Posterior cingulate gyrus (tissue), 11 donors: ENCODE results near the gene NLN.
"Not testable (repeated sequence)": the region's sequence is repeated elsewhere in the genome, so short reads cannot be mapped to it uniquely, and the experiment has no call there.

ENCODE experiments used
- DNase-seq, 10 donors: peaks; one replicate each; pipeline versions ENCODE4 v3.0.0 to v3.0.0-alpha.2; 2020 to 2021; ENCODE audit warnings: mixed read lengths in 3 of 10
- intact Hi-C: fragments of 100-400 bp; cut with DNase I; formaldehyde crosslinking; loops from one replicate; pipeline ENCODE4 v1.15.1; 2023

The NLN gene

DNA sequence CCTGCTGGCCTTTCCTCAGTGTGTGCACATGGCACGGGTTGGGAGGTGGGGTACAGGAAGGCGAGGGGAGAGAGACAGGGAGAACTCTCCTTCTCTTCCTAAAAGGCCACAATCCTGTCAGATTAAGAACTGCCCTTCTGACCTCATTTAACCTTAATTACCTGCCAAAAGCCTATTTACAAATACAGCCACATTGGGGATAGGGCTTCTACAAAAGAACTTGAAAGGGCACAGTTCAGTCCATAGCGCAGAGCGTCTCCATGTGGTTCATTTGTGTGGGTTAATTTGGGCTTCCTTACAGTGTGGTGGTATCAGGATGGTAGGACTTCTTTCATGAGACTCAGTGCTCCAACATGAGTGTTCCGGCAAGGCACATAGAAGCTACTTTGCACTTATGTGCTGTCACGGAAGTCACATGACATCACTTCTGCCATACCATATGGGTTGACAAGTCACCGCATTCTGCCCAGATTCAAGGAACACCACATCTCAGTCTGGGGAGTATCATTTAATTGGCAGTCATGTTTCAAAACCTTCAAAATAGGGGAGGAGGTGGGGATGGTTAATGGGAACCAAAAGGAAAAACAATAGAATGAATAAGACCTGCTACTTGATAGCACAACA, 46.8 kb downstream of the NLN start:
- no peak for DNase-seq
- intact Hi-C loops = loop anchor here (10.0 kb wide), 1 partner anchor 376 kb away; the partner anchor contains the start of gene SREK1

DNA sequence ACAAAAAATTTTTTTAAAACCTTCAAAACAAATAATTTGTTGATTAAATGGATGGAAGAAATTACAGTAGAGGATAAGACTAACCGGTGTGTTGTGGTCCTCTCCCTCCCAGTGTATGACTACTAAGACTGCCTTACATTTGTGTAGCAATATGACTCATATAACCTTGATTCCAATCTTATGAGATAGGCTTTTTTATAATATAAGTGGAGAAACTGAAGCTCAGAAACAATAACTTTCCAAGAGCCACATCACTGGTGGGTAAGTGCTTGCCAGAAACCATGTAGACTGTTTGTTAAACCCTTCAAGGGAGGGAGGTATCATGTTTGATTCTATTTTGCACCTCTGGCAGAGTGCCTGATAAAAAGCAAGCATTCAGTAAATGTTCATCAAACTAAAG, 47.5 kb downstream of the NLN start:
- intact Hi-C loops = loop anchor here (10.0 kb wide), 1 partner anchor 375 kb away; the partner anchor contains the start of gene SREK1
- no peak for DNase-seq

DNA sequence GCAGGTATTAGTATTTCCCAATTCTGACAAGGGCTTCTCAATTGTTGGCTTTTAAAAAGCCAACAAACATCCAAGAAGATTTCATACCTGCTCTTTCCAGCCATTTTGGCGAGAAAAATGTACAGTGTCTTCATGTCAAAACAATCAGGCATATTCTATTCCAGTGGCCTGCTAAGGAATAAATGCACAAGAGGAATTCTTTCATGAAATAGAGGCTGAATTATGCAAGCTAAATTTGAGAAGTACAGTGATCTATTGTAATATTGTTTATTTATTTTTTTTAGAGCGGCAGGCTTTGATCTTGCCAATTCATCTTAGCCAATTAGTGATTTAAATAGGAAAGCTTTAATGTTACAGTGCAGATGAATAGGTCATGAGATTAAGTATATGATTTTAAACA, 49.3 kb downstream of the NLN start:
- intact Hi-C loops = no loop called here

GRCh38 chr5:65772963-65773362, 51.0 kb downstream of the NLN start:
- intact Hi-C loops, DNase-seq: not testable (repeated sequence)

More for the DNA sequence above, 49.3 kb downstream of the NLN start:
- DNase-seq = no peak

GRCh38 chr5:65774346-65774745, 52.3 kb downstream of the NLN start:
- intact Hi-C loops = no loop called here
- DNase-seq = no peak

DNA sequence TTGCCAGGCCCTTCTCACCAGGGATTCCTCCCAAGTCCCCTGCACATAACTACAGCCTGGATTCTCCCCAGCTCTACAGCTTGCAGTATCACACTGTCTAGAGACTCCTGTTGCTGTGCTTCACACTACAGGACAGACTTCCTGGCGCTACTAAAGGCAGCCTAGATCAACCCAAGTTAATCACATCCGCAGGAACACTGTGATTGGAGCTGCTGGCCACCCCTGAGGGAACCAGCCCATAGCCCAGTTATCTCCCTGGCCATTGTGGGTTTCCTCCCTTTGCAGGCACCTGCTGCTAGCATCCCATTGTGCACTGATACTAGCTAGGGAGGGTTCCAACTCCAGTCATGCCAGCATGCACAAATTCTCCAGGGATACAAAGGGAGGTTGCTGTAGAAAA, 53.5 kb downstream of the NLN start:
- DNase-seq = no peak
- intact Hi-C loops = no loop called here

GRCh38 chr5:65776441-65777141, 54.6 kb downstream of the NLN start:
- intact Hi-C loops = no loop called here

DNA sequence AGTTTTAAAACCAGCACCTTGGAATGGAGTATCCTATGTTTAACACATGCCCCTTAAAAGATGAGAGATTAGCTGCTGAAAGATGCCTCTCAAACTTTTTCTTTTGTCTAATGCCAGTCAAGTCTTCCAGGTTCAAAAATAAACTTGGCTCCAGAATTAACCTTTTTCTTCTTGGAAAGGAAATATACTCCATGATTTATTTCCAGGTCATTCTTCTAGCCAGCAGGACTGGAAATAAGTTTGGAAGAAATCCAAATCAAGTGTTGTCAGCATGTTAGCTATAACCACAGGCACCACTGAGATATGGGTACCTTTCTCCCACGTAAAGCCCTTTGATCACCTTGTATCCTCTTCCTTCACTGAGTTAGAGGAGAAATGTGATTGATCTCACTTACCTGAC, 56.1 kb downstream of the NLN start:
- no peak for DNase-seq
- intact Hi-C loops = no loop called here

More at GRCh38 chr5:65776441-65777141, 54.6 kb downstream of the NLN start:
- no peak for DNase-seq

GRCh38 chr5:65779643-65780042, 57.6 kb downstream of the NLN start:
- intact Hi-C loops = no loop called here
- DNase-seq = no peak

DNA sequence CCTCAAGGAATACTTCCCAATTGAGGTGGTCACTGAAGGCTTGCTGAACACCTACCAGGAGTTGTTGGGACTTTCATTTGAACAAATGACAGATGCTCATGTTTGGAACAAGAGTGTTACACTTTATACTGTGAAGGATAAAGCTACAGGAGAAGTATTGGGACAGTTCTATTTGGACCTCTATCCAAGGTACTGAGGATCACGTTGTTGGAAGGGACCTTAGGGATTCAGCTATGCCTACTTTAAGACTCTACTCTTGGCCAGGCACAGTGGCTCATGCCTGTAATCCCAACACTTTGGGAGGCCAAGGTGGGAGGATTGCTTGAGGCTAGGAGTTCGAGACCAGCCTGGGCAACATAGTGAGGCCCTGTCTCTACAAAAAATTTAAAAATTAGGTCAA, 66.3 kb downstream of the NLN start:
- intact Hi-C loops, DNase-seq: not testable (repeated sequence)

- intact Hi-C loops = loop anchor here (10.0 kb wide), 1 partner anchor 134 kb away; the partner anchor contains the start of gene ERBIN
- DNase-seq = no peak
Observed at GRCh38 chr5:65790371-65791163, 68.6 kb downstream of the NLN start.

DNA sequence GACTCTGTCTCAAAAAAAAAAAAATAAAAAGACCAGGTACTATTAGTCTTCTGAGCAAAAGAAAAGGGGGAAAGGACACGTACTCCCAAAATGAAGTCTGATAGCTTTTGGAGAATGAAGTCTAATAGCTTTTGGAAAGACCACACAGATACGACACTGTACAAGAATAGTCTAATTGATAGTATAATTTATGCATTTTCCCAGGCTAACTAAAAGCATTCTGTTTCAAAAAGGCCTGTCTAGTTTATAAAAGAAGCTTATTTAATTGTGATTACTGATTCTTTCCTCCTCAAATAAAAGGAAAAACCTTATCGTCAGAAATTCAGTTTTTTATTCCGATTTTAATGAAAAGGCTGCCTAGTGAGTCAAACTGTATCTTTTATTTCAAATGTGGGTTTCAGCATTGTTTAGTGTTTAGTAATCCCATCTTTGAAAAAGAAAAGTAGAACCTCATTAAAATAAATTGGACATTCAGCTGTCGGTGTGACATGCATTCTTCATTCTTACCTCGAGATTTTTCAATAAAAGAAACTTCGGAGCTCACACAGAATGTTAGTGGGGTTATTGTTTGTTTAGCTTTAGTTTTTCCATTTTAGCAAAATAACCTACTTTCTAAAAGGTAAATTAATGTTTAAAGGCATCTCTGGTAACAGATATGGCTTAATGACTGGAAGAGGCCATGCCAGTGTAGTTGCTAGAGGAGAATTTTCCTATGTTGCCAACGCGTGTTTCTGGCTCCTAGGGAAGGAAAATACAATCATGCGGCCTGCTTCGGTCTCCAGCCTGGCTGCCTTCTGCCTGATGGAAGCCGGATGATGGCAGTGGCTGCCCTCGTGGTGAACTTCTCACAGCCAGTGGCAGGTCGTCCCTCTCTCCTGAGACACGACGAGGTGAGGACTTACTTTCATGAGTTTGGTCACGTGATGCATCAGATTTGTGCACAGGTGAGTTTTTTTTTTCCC, 70.0 kb downstream of the NLN start:
- intact Hi-C loops = loop anchor here (10.0 kb wide), 1 partner anchor 133 kb away; the partner anchor contains the start of gene ERBIN
- DNase-seq = peak in 9 of 10 donors; percentile 44 to 91 (median 58)

GRCh38 chr5:65796269-65796668, 74.3 kb downstream of the NLN start:
- intact Hi-C loops = loop anchor here (10.0 kb wide), 1 partner anchor 129 kb away; the partner anchor contains the start of gene ERBIN
- no peak for DNase-seq

- intact Hi-C loops = loop anchor here (10.0 kb wide), 1 partner anchor 128 kb away; the partner anchor contains the start of gene ERBIN
- no peak for DNase-seq
Observed at GRCh38 chr5:65796751-65797316, 74.8 kb downstream of the NLN start.

- intact Hi-C loops = loop anchor here (10.0 kb wide), 1 partner anchor 127 kb away; the partner anchor contains the start of gene ERBIN
- no peak for DNase-seq
Observed at GRCh38 chr5:65797481-65797880, 75.5 kb downstream of the NLN start.

GRCh38 chr5:65799857-65800256, 77.9 kb downstream of the NLN start:
- DNase-seq = no peak
- intact Hi-C loops = loop anchor here (10.0 kb wide), 1 partner anchor 125 kb away; the partner anchor contains the start of gene ERBIN

DNA sequence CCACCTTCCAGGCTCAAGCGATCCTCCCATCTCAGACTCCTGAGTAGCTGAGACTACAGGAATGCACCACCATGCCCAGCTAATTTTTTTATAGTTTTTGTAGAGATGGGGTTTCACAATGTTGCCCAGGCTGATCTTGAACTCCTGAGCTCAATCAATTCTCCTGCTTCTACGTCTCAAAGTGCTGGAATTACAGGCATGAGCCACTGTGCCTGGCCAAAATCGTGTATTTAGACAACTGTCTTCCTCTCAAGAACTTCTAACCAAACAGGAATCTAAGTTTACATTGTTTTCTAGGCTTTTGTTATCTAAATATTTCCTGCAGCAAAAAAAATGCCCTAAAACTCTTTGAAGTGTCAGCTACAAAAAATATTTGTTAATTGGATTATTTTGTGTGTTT, 78.8 kb downstream of the NLN start:
- DNase-seq = no peak
- intact Hi-C loops = no loop called here

- intact Hi-C loops = no loop called here
- DNase-seq = no peak
Observed at GRCh38 chr5:65801352-65801783, 79.4 kb downstream of the NLN start.

- DNase-seq = peak in 5 of 10 donors; percentile 11 to 83 (median 67)
- intact Hi-C loops = no loop called here
Observed at GRCh38 chr5:65802080-65802479, 80.1 kb downstream of the NLN start.
